H1 (cell line): Measurements from ENCODE around the gene G6PC3. TPM values are rescaled to one million over a fixed set of nuclear protein-coding genes. Genes with fewer than 3 reads are reported as not detected.

Source experiments
- CEBPB ChIP-seq: IDR thresholded peaks from 2 replicates; pipeline ENCODE4 v1.6.1; 2012; ENCODE audit warnings: low read depth, low read length
- CHD1 ChIP-seq: IDR thresholded peaks from 2 replicates; pipeline ENCODE4 v1.6.1; 2012; ENCODE audit warnings: low read depth, low read length, improper control_type of control experiment
- CREB1 ChIP-seq: IDR thresholded peaks from 2 replicates; pipeline ENCODE4 v1.6.1; 2012; ENCODE audit warnings: inconsistent platforms
- POLR2A ChIP-seq, 2 experiments: IDR thresholded peaks; 1 replicate in 1 of 2; 2 replicates in 1 of 2; pipeline ENCODE4 v1.6.1; 2011; ENCODE audit warnings: low read depth in 2 of 2, low read length in 2 of 2, mild to moderate bottlenecking in 2 of 2; ENCODE audit errors: control extremely low read depth in 1 of 2
- SUZ12 ChIP-seq: fragments of 200-600 bp; sonication (generic); IDR thresholded peaks from 2 replicates; pipeline ENCODE4 v1.6.1; 2012; ENCODE audit warnings: mild to moderate bottlenecking, inconsistent platforms, low read length, moderate library complexity, mixed read lengths
- TAF7 ChIP-seq: optimal IDR thresholded peaks from 2 replicates; pipeline ENCODE3; 2011; ENCODE audit warnings: low read depth, mild to moderate bottlenecking, inconsistent platforms, low read length, moderate library complexity, borderline replicate concordance
- ZNF274 ChIP-seq: IDR thresholded peaks from 2 replicates; pipeline ENCODE4 v1.7.0; 2012; ENCODE audit warnings: low read length, borderline replicate concordance; ENCODE audit errors: extremely low read depth
- polyA plus RNA-seq, 7 experiments: library from polyadenylated mRNA; depleted of rRNA in 3 of 7; stranded (reverse) in 5 of 7; unstranded in 2 of 7; fragments of >200 nt in 5 of 7; fragments of 200-250 nt in 2 of 7; gene quantifications; 1 replicate in 5 of 7; 2 replicates in 1 of 7; 4 replicates in 1 of 7; pipeline versions ENCODE4 v1.2.1 to v1.2.3, GENCODE V29; 2011 to 2013; ENCODE audit warnings: missing spikeins in 2 of 7, mixed read lengths in 2 of 7
- total RNA-seq: library from RNA; stranded (reverse); fragmentation: NEBNext Ultra II Directional; extraction: Animal tissue kit (Norgen Biotek cat#: 25700); gene quantifications from 2 replicates; pipeline ENCODE4 v1.2.1, GENCODE V29; 2021
- TF ChIP-seq, protein P1 (sequence below): fragments of 300-600 bp; sonication (generic); IDR thresholded peaks from 2 replicates; pipeline ENCODE4 v1.7.1; 2012; ENCODE audit warnings: low read length, moderate library complexity, mild to moderate bottlenecking, inconsistent platforms; ENCODE audit not compliant: insufficient replicate concordance

The G6PC3 gene
- total and polyA plus RNA-seq, 2 of the 8 experiments (the other 6 are each of a cell fraction or from before 2014, with no cell fraction given): 104 to 343 TPM

DNA sequence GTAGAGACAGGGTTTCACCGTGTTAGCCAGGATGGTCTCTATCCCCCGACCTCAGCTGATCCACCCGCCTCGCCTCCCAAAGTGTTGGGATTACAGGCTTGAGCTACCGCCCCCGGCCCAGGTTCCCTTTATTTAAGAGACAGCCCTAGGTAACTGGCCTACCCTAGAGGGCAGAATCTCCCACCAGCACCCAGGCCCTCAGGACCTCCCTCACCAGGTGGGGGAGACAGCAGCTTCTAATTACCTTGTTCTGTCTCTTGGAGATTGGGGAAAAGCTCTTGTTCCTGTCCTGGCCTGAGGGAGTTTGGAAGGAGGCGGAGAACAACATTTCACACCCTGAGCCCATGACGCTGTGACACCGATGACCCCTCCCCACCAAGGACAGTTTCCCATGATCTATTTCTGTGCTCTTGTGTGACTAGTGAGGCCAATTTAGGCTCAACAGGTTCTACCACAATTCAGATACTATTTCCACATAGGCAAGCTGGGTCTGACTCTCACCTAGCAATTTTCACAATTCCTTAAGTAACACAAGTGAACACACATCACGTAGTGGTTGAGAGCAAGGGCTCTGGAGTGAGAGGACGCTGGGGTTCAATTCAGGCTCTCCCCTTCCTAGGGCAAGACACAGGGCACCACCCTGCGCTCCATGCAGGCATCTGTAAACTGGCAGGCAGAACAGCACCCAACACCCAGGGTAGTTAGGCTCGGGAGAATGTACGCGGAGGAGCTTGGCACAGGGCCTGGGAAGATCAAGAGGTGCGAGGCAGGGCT is 32.5 kb downstream of the G6PC3 start (continued):
- TF ChIP-seq CEBPB (no peak), CHD1 (no peak), TAF7 (no peak), CREB1 (no peak), SUZ12 (no peak), POLR2A (IDR thresholded peaks at IDR 0.05; ENCODE audit: control extremely low read depth in 1 of 2, low read depth in 2 of 2, low read length in 2 of 2) (no peak), ZNF274 (no peak)
- TF ChIP-seq, protein P1, sequence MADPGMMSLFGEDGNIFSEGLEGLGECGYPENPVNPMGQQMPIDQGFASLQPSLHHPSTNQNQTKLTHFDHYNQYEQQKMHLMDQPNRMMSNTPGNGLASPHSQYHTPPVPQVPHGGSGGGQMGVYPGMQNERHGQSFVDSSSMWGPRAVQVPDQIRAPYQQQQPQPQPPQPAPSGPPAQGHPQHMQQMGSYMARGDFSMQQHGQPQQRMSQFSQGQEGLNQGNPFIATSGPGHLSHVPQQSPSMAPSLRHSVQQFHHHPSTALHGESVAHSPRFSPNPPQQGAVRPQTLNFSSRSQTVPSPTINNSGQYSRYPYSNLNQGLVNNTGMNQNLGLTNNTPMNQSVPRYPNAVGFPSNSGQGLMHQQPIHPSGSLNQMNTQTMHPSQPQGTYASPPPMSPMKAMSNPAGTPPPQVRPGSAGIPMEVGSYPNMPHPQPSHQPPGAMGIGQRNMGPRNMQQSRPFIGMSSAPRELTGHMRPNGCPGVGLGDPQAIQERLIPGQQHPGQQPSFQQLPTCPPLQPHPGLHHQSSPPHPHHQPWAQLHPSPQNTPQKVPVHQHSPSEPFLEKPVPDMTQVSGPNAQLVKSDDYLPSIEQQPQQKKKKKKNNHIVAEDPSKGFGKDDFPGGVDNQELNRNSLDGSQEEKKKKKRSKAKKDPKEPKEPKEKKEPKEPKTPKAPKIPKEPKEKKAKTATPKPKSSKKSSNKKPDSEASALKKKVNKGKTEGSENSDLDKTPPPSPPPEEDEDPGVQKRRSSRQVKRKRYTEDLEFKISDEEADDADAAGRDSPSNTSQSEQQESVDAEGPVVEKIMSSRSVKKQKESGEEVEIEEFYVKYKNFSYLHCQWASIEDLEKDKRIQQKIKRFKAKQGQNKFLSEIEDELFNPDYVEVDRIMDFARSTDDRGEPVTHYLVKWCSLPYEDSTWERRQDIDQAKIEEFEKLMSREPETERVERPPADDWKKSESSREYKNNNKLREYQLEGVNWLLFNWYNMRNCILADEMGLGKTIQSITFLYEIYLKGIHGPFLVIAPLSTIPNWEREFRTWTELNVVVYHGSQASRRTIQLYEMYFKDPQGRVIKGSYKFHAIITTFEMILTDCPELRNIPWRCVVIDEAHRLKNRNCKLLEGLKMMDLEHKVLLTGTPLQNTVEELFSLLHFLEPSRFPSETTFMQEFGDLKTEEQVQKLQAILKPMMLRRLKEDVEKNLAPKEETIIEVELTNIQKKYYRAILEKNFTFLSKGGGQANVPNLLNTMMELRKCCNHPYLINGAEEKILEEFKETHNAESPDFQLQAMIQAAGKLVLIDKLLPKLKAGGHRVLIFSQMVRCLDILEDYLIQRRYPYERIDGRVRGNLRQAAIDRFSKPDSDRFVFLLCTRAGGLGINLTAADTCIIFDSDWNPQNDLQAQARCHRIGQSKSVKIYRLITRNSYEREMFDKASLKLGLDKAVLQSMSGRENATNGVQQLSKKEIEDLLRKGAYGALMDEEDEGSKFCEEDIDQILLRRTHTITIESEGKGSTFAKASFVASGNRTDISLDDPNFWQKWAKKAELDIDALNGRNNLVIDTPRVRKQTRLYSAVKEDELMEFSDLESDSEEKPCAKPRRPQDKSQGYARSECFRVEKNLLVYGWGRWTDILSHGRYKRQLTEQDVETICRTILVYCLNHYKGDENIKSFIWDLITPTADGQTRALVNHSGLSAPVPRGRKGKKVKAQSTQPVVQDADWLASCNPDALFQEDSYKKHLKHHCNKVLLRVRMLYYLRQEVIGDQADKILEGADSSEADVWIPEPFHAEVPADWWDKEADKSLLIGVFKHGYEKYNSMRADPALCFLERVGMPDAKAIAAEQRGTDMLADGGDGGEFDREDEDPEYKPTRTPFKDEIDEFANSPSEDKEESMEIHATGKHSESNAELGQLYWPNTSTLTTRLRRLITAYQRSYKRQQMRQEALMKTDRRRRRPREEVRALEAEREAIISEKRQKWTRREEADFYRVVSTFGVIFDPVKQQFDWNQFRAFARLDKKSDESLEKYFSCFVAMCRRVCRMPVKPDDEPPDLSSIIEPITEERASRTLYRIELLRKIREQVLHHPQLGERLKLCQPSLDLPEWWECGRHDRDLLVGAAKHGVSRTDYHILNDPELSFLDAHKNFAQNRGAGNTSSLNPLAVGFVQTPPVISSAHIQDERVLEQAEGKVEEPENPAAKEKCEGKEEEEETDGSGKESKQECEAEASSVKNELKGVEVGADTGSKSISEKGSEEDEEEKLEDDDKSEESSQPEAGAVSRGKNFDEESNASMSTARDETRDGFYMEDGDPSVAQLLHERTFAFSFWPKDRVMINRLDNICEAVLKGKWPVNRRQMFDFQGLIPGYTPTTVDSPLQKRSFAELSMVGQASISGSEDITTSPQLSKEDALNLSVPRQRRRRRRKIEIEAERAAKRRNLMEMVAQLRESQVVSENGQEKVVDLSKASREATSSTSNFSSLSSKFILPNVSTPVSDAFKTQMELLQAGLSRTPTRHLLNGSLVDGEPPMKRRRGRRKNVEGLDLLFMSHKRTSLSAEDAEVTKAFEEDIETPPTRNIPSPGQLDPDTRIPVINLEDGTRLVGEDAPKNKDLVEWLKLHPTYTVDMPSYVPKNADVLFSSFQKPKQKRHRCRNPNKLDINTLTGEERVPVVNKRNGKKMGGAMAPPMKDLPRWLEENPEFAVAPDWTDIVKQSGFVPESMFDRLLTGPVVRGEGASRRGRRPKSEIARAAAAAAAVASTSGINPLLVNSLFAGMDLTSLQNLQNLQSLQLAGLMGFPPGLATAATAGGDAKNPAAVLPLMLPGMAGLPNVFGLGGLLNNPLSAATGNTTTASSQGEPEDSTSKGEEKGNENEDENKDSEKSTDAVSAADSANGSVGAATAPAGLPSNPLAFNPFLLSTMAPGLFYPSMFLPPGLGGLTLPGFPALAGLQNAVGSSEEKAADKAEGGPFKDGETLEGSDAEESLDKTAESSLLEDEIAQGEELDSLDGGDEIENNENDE: no peak
